WTC11 (cell line): Measurements from ENCODE around the gene PPIL3. TPM values are rescaled to one million over a fixed set of nuclear protein-coding genes. Genes with fewer than 3 reads are reported as not detected.

ENCODE experiments used
- ATAC-seq: fragments of 200-7000 bp; cut with Tn5 transposase; 2 replicates; pipeline ENCODE4 v1.10.0; 2021; ENCODE audit warnings: mild to moderate bottlenecking, moderate library complexity
- CTCF ChIA-PET: fragments of 300-600 bp; sonication (Branson Sonifier 250); formaldehyde crosslinking; loops from one replicate; lab custom pipeline; 2021; ENCODE audit warnings: antibody characterized with exemption; lab: Charles Lee
- POLR2A ChIA-PET: fragments of 350-600 bp; sonication (Branson Sonifier 250); formaldehyde crosslinking; loops from one replicate; lab custom pipeline; 2021; ENCODE audit warnings: antibody characterized with exemption; lab: Charles Lee
- DNase-seq: peaks from one replicate; pipeline ENCODE4 v3.0.0; 2021; ENCODE audit warnings: low spot score
- H3K27ac Mint-ChIP-seq: 2 replicates; pipeline ENCODE4 v1.8.0; 2021; ENCODE audit warnings: mixed read lengths
- H3K27me3 Mint-ChIP-seq: 2 replicates; pipeline ENCODE4 v1.8.0; 2021; ENCODE audit warnings: low read depth, mild to moderate bottlenecking, moderate library complexity, mixed read lengths
- H3K36me3 Mint-ChIP-seq: 2 replicates; pipeline ENCODE4 v1.8.0; 2021; ENCODE audit warnings: mixed read lengths
- H3K4me1 Mint-ChIP-seq: 2 replicates; pipeline ENCODE4 v1.8.0; 2022; ENCODE audit warnings: mixed read lengths
- H3K4me3 Mint-ChIP-seq: 2 replicates; pipeline ENCODE4 v1.8.0; 2021; ENCODE audit warnings: mild to moderate bottlenecking, moderate library complexity, mixed read lengths
- H3K9me3 Mint-ChIP-seq: 2 replicates; pipeline ENCODE4 v1.8.0; 2021; ENCODE audit warnings: mixed read lengths
- CBFB ChIP-seq: sonication (generic); formaldehyde crosslinking; IDR thresholded peaks from 2 replicates; pipeline ENCODE4 v1.8.1; 2022; ENCODE audit warnings: mild to moderate bottlenecking, low read depth, missing genetic modification reagents
- CREM ChIP-seq: sonication (generic); formaldehyde crosslinking; IDR thresholded peaks from 2 replicates; pipeline ENCODE4 v1.8.1; 2022; ENCODE audit warnings: mild to moderate bottlenecking, missing genetic modification reagents, moderate library complexity
- E2F5 ChIP-seq: sonication (generic); formaldehyde crosslinking; IDR thresholded peaks from 2 replicates; pipeline ENCODE4 v1.8.1; 2022; ENCODE audit warnings: mild to moderate bottlenecking, moderate library complexity, missing genetic modification reagents
- ERG ChIP-seq: fragments of 250-450 bp; sonication (Bioruptor Pico); IDR thresholded peaks from 2 replicates; pipeline ENCODE4 v1.8.0; 2021; ENCODE audit warnings: mild to moderate bottlenecking
- FOXJ3 ChIP-seq: sonication (generic); formaldehyde crosslinking; IDR thresholded peaks from 2 replicates; pipeline ENCODE4 v1.9.0; 2021; ENCODE audit warnings: missing genetic modification reagents, mild to moderate bottlenecking, borderline replicate concordance
- GABPB1 ChIP-seq: sonication (generic); formaldehyde crosslinking; IDR thresholded peaks from 2 replicates; pipeline ENCODE4 v1.8.1; 2023; ENCODE audit warnings: mild to moderate bottlenecking, missing genetic modification reagents
- IRF1 ChIP-seq: sonication (generic); formaldehyde crosslinking; IDR thresholded peaks from 2 replicates; pipeline ENCODE4 v1.8.0; 2023; ENCODE audit warnings: missing genetic modification reagents
- MAX ChIP-seq: sonication (generic); formaldehyde crosslinking; IDR thresholded peaks from 2 replicates; pipeline ENCODE4 v1.8.0; 2022; ENCODE audit warnings: mild to moderate bottlenecking, missing genetic modification reagents
- MYBL2 ChIP-seq: sonication (generic); formaldehyde crosslinking; IDR thresholded peaks from 2 replicates; pipeline ENCODE4 v1.8.1; 2023; ENCODE audit warnings: mild to moderate bottlenecking, moderate library complexity, missing genetic modification reagents
- SMAD3 ChIP-seq: sonication (generic); formaldehyde crosslinking; IDR thresholded peaks from 2 replicates; pipeline ENCODE4 v1.8.0; 2022; ENCODE audit warnings: missing genetic modification reagents, mild to moderate bottlenecking, borderline replicate concordance
- SP1 ChIP-seq: sonication (generic); formaldehyde crosslinking; conservative IDR thresholded peaks from 2 replicates; pipeline ENCODE4 v1.8.1; 2022; ENCODE audit warnings: missing genetic modification reagents
- TCF7 ChIP-seq: sonication (generic); formaldehyde crosslinking; IDR thresholded peaks from 2 replicates; pipeline ENCODE4 v1.8.0; 2022; ENCODE audit warnings: mild to moderate bottlenecking, low read depth, missing genetic modification reagents, moderate library complexity
- TP53 ChIP-seq: sonication (generic); formaldehyde crosslinking; IDR thresholded peaks from 2 replicates; pipeline ENCODE4 v1.8.1; 2023; ENCODE audit warnings: mild to moderate bottlenecking, missing genetic modification reagents
- USF2 ChIP-seq: sonication (generic); formaldehyde crosslinking; IDR thresholded peaks from 2 replicates; pipeline ENCODE4 v1.8.1; 2023; ENCODE audit warnings: mild to moderate bottlenecking, missing genetic modification reagents, moderate library complexity
- ZBTB21 ChIP-seq: sonication (generic); formaldehyde crosslinking; IDR thresholded peaks from 2 replicates; pipeline ENCODE4 v1.8.1; 2023; ENCODE audit warnings: mild to moderate bottlenecking, missing genetic modification reagents, borderline replicate concordance
- ZNF121 ChIP-seq: sonication (generic); formaldehyde crosslinking; IDR thresholded peaks from 2 replicates; pipeline ENCODE4 v1.8.0; 2023; ENCODE audit warnings: missing genetic modification reagents
- ZNF219 ChIP-seq: sonication (generic); formaldehyde crosslinking; IDR thresholded peaks from 2 replicates; pipeline ENCODE4 v1.8.0; 2023; ENCODE audit warnings: missing genetic modification reagents, mild to moderate bottlenecking, borderline replicate concordance
- ZNF532 ChIP-seq: fragments of 250-450 bp; sonication (Bioruptor Pico); IDR thresholded peaks from 2 replicates; pipeline ENCODE4 v1.9.0; 2021; ENCODE audit warnings: mild to moderate bottlenecking, borderline replicate concordance
- total RNA-seq: library from RNA; stranded (reverse); gene quantifications from 3 replicates; pipeline ENCODE4 v1.2.3, GENCODE V29; 2021

Gene PPIL3
- total RNA-seq, 1 experiment from 2014 or later: 39.3 TPM

GRCh38 chr2:200828104-200828503 is 60.8 kb downstream of the PPIL3 start (continued):
- TF ChIP-seq USF2 (CRISPR knock-in tag): no peak
- no peak for TF ChIP-seq TP53 (CRISPR knock-in tag)
- TF ChIP-seq, all 79 proteins: peak for 0

GRCh38 chr2:200821686-200822245 is 67.1 kb downstream of the PPIL3 start:
- ChIA-PET CTCF (no interaction called here), POLR2A (no interaction called here)
- peaks cover 55% of the 10 kb centered on the region for H3K36me3 Mint-ChIP-seq
- H3K27ac Mint-ChIP-seq: no peak overlapping the region
- H3K4me3 Mint-ChIP-seq: no peak overlapping the region
- H3K27me3 Mint-ChIP-seq: no peaks in the 10 kb centered on the region
- ATAC-seq: no peak
- no peak for DNase-seq
- TF ChIP-seq TCF7 (CRISPR knock-in tag) (no peak), ZNF121 (CRISPR knock-in tag) (no peak), CBFB (no peak), ZNF219 (CRISPR knock-in tag) (no peak), MAX (CRISPR knock-in tag) (no peak), CREM (CRISPR knock-in tag) (no peak), ZBTB21 (CRISPR knock-in tag) (no peak), SP1 (CRISPR knock-in tag) (no peak), GABPB1 (CRISPR knock-in tag) (no peak), MYBL2 (CRISPR knock-in tag) (no peak), ERG (CRISPR knock-in tag) (no peak), FOXJ3 (CRISPR knock-in tag) (no peak), IRF1 (CRISPR knock-in tag) (no peak), E2F5 (no peak), ZNF532 (no peak), SMAD3 (CRISPR knock-in tag) (no peak)
- no peaks in the 10 kb centered on the region for H3K4me1 Mint-ChIP-seq
- no peaks in the 10 kb centered on the region for H3K9me3 Mint-ChIP-seq

Other genes starting within 250 kb of the PPIL3 start
- gene BZW1, start 77.2 kb downstream of the PPIL3 start, total RNA-seq: 191 to 255 TPM (median 208 TPM) in 3 replicates
- gene CLK1, start 24.4 kb downstream of the PPIL3 start, total RNA-seq: 25.5 to 29.5 TPM (median 25.7 TPM) in 3 replicates
- 49.1 to 51.2 TPM (median 50.6 TPM) in 3 replicates for gene NIF3L1, start 294 bp upstream of the PPIL3 start, total RNA-seq
- gene ORC2, start 74.6 kb upstream of the PPIL3 start, total RNA-seq: 54.9 to 57.9 TPM (median 56.0 TPM) in 3 replicates
- gene HYCC2, start 182.6 kb upstream of the PPIL3 start, total RNA-seq: 8.8 to 10.4 TPM (median 9.1 TPM) in 3 replicates
- 65.5 to 70.9 TPM (median 66.8 TPM) in 3 replicates for gene NDUFB3, start 182.9 kb upstream of the PPIL3 start, total RNA-seq
- gene CFLAR, start 227.1 kb upstream of the PPIL3 start, total RNA-seq: 18.2 to 21.5 TPM (median 19.9 TPM) in 3 replicates